ENCODE results near the gene GRK5.

DNA sequence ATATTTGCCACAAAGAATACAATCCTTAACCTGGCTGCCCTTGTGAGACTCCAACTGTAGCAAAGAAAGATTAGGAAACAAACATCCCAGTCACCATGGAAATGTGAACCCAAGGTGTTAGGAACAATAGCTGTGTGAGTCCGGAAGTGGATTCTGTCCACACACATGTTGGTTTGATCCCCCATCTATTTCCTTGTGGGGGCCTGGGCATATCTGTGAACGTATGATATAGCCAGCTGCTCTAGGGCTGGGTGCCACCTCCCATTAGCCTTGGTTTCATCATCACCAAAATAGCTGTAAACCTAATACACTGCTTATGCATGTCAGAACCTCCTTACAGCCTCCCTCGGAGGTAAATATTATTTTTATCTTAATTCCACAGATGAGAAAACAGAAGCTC, 26.4 kb downstream of the GRK5 start:
- TF ChIP-seq FOXA1 (IDR thresholded peaks at IDR 0.05) (no peak), ARNT (IDR thresholded peaks at IDR 0.05) (no peak), BHLHE40 (IDR thresholded peaks at IDR 0.05; ENCODE audit: borderline replicate concordance) (no peak), TARDBP (IDR thresholded peaks at IDR 0.05) (no peak), SP1 (IDR thresholded peaks at IDR 0.05) (no peak)

Data from HEK293T (cell line).